22Rv1 (cell line): ENCODE results near the gene KRTAP24-1.

Experiments
- CTCF ChIP-seq: fragments of 450-650 bp; IDR thresholded peaks from 2 replicates; pipeline ENCODE4 v1.5.1; 2017; ENCODE audit warnings: mild to moderate bottlenecking
- ZFX ChIP-seq: fragments of 450-650 bp; IDR thresholded peaks from 2 replicates; pipeline ENCODE4 v1.6.1; 2017; ENCODE audit warnings: antibody characterized with exemption, borderline replicate concordance

- TF ChIP-seq CTCF (no peak), ZFX (no peak)
Measured at GRCh38 chr21:30249936-30250335, 32.8 kb downstream of the KRTAP24-1 start.
